ENCODE measurements around the gene GSS. TPM values are rescaled to one million over a fixed set of nuclear protein-coding genes. Genes with fewer than 3 reads are reported as not detected.

Gene GSS
- 110 and 116 TPM in 2 replicates for total RNA-seq (2022)
- Bru-seq, nascent RNA, result percentile 72 among the genes with signal in this experiment
- BruChase-seq, experiment 1, labeled RNA remaining after a 6-hour chase, result percentile 73 among the genes with signal in this experiment
- percentile 62 among the genes with signal in this experiment for BruChase-seq, experiment 2, labeled RNA remaining after a 2-hour chase
- long read RNA-seq, transcript GSS-201 (13 exons, 1,919 nt), result major isoform, 106 of 157 reads
- long read RNA-seq, partial matches to known transcripts, result 15 of 157 reads
- long read RNA-seq, other reads (novel, unspliced or antisense), result 36 of 157 reads

DNA sequence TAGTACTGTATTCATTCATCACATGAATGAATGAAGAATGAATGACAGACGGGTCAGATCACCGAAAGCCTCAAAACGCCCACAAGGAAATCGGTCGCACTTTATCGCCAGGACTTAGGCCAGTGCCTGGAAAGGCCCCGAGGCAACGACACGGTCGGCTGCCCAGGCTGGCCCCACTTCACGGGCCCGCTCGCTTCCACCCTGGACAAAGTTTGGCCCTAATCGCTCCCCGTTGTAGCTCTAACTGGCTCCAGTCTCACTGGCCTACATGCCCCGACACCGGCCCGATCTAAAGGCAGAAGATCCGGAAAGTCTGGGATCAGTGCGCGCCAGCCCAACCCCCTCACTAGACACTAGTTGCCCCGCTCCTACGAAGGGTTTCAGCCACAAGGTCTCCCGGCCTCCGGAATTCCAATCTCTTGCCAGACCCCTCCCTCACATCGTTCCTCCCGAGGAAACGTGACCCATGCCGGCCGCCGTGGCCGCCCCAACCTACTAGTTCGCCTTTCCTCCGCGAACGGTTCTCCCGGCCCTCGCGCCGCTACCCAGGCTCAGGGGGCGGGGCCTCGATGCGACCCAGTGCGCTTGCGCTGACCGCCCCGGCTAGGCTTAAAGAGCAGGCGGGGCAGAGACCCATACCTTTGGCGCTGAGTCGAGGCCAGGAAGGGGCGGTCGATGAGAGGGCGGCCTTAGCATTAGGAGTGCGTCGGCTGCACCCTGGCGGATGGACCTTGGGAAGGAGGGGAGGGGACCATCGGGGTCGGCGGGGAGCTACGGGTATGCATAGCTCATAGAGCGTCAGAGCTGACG is at the start of gene GSS, which contains the start of gene MYH7B:
Gene GSS, minus strand, starts transcription at position 576 of the 810 bp plus-strand sequence. CDS start 3,954 bp downstream, outside the sequence.
Gene MYH7B, plus strand, starts transcription at position 638 of the 810 bp plus-strand sequence. CDS start 22,138 bp downstream, outside the sequence.
- BruUV-seq (replicated peaks), result TSS peak; percentile 71
- Mint-ChIP-seq H3K27ac (ENCODE audit: unreplicated experiment) (peak within 1 kb of the TSS; percentile 86), H3K27me3 (ENCODE audit: unreplicated experiment) (no peaks in the 10 kb centered on the region), H3K36me3 (ENCODE audit: insufficient read depth, unreplicated experiment) (peaks cover 16% of the 10 kb centered on the region), H3K4me3 (ENCODE audit: low read depth, unreplicated experiment) (peak within 1 kb of the TSS; percentile 95), H3K9me3 (ENCODE audit: low read depth, unreplicated experiment) (no peaks in the 10 kb centered on the region), H3K4me1 (ENCODE audit: low read depth, unreplicated experiment) (peaks cover 21% of the 10 kb centered on the region)
- peak; percentile 100 for DNase-seq
- CTCF ChIA-PET, result interaction anchor here (0.5 to 4.8 kb wide), 8 partner anchors 30 to 594 kb away, joined by 3 to 107 read pairs (median 3); partner anchors contain the start of genes ACSS2 and GGT7
- TF ChIP-seq, protein P1, sequence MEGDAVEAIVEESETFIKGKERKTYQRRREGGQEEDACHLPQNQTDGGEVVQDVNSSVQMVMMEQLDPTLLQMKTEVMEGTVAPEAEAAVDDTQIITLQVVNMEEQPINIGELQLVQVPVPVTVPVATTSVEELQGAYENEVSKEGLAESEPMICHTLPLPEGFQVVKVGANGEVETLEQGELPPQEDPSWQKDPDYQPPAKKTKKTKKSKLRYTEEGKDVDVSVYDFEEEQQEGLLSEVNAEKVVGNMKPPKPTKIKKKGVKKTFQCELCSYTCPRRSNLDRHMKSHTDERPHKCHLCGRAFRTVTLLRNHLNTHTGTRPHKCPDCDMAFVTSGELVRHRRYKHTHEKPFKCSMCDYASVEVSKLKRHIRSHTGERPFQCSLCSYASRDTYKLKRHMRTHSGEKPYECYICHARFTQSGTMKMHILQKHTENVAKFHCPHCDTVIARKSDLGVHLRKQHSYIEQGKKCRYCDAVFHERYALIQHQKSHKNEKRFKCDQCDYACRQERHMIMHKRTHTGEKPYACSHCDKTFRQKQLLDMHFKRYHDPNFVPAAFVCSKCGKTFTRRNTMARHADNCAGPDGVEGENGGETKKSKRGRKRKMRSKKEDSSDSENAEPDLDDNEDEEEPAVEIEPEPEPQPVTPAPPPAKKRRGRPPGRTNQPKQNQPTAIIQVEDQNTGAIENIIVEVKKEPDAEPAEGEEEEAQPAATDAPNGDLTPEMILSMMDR (IDR thresholded peaks at IDR 0.05; ENCODE audit: unreplicated experiment), result no peak
- intact Hi-C loops (cut with micrococcal nuclease; ENCODE audit: unreplicated experiment), result loop anchor here (1.0 kb wide), 1 partner anchor 81 kb away; no protein-coding TSS in a partner anchor

DNA sequence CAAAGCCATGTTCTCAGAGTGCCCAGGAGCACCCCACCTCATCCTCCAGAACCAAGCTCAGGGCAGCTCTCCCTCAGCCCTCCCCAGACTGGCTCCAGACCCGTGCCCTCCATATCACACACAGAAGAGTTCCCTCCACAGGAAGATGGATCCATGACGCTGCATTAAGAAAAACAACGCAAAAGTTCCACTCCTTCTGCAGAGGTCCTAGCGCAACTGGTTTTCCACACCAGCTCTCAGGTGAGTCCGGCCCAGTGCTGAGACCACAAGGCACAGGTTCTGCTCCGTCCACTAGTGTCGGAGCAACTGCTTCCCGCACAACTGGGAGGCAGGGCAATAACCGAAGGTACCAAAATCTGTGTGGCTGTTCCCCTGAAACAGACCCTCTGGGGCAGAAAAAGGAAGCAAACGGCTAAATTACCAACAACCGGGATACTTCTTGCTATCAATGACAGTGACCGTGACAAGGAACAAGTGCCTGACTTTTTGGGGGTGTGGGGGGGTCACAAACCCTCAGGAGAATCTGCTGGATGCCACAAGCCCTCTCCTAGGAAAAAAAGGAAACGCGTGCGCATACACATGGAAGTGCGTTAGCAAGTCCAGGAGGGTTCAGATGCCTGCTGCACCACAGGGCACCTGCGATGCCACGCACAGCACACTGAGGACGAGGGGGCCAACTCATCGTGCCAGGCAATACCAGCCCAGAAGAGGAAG is 49.3 kb upstream of the GSS start:
- Mint-ChIP-seq H3K27me3 (ENCODE audit: unreplicated experiment) (no peaks in the 10 kb centered on the region), H3K4me3 (ENCODE audit: low read depth, unreplicated experiment) (no peak overlapping the region), H3K27ac (ENCODE audit: unreplicated experiment) (no peak overlapping the region), H3K9me3 (ENCODE audit: low read depth, unreplicated experiment) (no peaks in the 10 kb centered on the region), H3K4me1 (ENCODE audit: low read depth, unreplicated experiment) (no peaks in the 10 kb centered on the region), H3K36me3 (ENCODE audit: insufficient read depth, unreplicated experiment) (peaks cover 79% of the 10 kb centered on the region)
- CTCF ChIA-PET, result interaction anchor here (0.6 kb wide), 1 partner anchor 91 kb away, joined by 4 read pairs; no protein-coding TSS in a partner anchor
- TF ChIP-seq, protein P1 (IDR thresholded peaks at IDR 0.05; ENCODE audit: unreplicated experiment), result no peak
- intact Hi-C loops (cut with micrococcal nuclease; ENCODE audit: unreplicated experiment), result no loop called here
- BruUV-seq (replicated peaks), result no TSS peak
- no peak for DNase-seq

DNA sequence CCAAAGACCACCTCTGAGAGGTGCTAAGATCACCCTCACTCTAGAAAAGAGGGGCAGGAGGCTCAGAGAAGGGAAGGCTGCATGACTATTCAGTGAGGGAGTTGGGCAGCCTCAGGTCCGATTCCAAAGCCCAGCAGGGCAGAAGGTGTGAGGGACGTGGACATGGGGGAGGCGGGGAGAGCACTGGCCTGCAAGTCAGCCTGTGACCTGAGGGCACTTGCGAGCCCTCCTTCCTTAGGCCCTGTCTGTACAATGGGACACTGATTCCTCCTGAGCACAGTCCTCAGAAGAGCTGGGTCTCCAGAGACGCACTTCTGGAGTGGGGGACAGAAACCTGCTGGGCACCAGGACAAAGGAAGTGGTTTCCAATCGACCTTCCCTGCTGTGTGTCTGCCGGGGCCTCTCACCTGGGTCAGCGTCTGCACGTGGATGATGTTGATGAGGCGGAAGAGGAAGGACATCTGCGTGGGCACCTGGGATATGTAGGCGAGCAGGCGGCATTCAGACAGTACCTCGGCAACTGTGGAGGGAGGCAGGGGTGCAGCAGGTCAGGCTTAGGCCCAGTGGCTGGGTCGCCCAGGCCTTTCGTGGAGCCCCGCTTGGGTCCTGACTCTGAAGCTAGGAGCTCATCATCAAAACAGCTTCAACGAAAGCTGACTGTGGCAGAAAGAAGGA is 48.6 kb upstream of the GSS start:
- CTCF ChIA-PET, result no interaction called here
- BruUV-seq (replicated peaks), result no TSS peak
- no peak for DNase-seq
- H3K9me3 Mint-ChIP-seq (ENCODE audit: low read depth, unreplicated experiment), result no peaks in the 10 kb centered on the region
- intact Hi-C loops (cut with micrococcal nuclease; ENCODE audit: unreplicated experiment), result no loop called here
- TF ChIP-seq, protein P1 (IDR thresholded peaks at IDR 0.05; ENCODE audit: unreplicated experiment), result no peak
- no peak overlapping the region for H3K27ac Mint-ChIP-seq (ENCODE audit: unreplicated experiment)
- H3K4me1 Mint-ChIP-seq (ENCODE audit: low read depth, unreplicated experiment), result no peaks in the 10 kb centered on the region
- no peaks in the 10 kb centered on the region for H3K27me3 Mint-ChIP-seq (ENCODE audit: unreplicated experiment)
- H3K36me3 Mint-ChIP-seq (ENCODE audit: insufficient read depth, unreplicated experiment), result peaks cover 80% of the 10 kb centered on the region
- no peak overlapping the region for H3K4me3 Mint-ChIP-seq (ENCODE audit: low read depth, unreplicated experiment)
